HCT116 (cell line): ENCODE data around the gene PSMG1. TPM values are rescaled to one million over a fixed set of nuclear protein-coding genes. Genes with fewer than 3 reads are reported as not detected.

Source experiments
- ATAC-seq: fragments of 200-7000 bp; cut with Tn5 transposase; 2 replicates; pipeline ENCODE4 v1.9.1; 2020; ENCODE audit warnings: mild to moderate bottlenecking, moderate library complexity
- BruUV-seq: library from RNA; stranded (reverse); fragments of 400-500 nt; replicated peaks from 2 replicates; lab custom pipeline; 2021; lab: Mats Ljungman, UMichigan
- CTCF ChIA-PET: fragments of 300-600 bp; sonication (Branson Sonifier 250); formaldehyde crosslinking; loops from one replicate; lab custom pipeline; 2021; ENCODE audit warnings: antibody characterized with exemption; lab: Charles Lee
- POLR2A ChIA-PET: fragments of 300-600, 350-600 bp; sonication (Branson Sonifier 250); formaldehyde crosslinking; loops from one replicate; lab custom pipeline; 2021; ENCODE audit warnings: antibody characterized with exemption; lab: Charles Lee
- RAD21 ChIA-PET, 2 experiments: fragments of 300-600 bp; sonication (Branson Sonifier 250); formaldehyde crosslinking; loops; one replicate each; lab custom pipeline; 2023; ENCODE audit warnings: low total read pairs in 2 of 2; ENCODE audit not compliant: uncharacterized antibody in 2 of 2, unreplicated experiment in 2 of 2, low non-redundant PET in 1 of 2; lab: Charles Lee
- DNase-seq: peaks from one replicate; pipeline ENCODE4 v3.0.0-alpha.2; 2010; ENCODE audit warnings: low read depth, low spot score
- H2AFZ ChIP-seq: fragments of 200-600 bp; shearing (Covaris generic), sonication (generic); 2 replicates; pipeline ENCODE4 v1.6.1; 2017; ENCODE audit warnings: low read depth, mixed run types, mixed read lengths, antibody characterized with exemption, low read length; ENCODE audit not compliant: poor library complexity, severe bottlenecking
- H3K27ac ChIP-seq: 2 replicates; pipeline ENCODE4 v1.5.1; 2012; ENCODE audit warnings: low read depth, low read length
- H3K27me3 ChIP-seq: fragments of 200-600 bp; sonication (generic); 2 replicates; pipeline ENCODE4 v1.6.1; 2016; ENCODE audit warnings: mixed run types, low read length, mixed read lengths; ENCODE audit not compliant: insufficient read depth
- H3K36me3 ChIP-seq, 2 experiments: fragments of 200-500 bp in 1 of 2; fragments of 200-600 bp in 1 of 2; sonication (Bioruptor generic) in 1 of 2; sonication (generic) in 1 of 2; 2 replicates each; pipeline versions ENCODE4 v1.5.1 to v1.6.1; 2014 to 2016; ENCODE audit warnings: low read length in 2 of 2, inconsistent platforms in 1 of 2, mixed read lengths in 1 of 2, mixed run types in 1 of 2; ENCODE audit not compliant: insufficient read depth in 2 of 2, control insufficient read depth in 1 of 2
- H3K4me1 ChIP-seq, 2 experiments: fragments of 200-600 bp in 1 of 2; sonication (generic) in 1 of 2; 2 replicates each; pipeline versions ENCODE4 v1.5.1 to v1.6.1; 2012 to 2017; ENCODE audit warnings: low read length in 2 of 2, inconsistent platforms in 1 of 2, mild to moderate bottlenecking in 1 of 2, mixed read lengths in 1 of 2, mixed run types in 1 of 2, moderate library complexity in 1 of 2; ENCODE audit not compliant: insufficient read depth in 2 of 2, control insufficient read depth in 1 of 2
- H3K4me2 ChIP-seq: fragments of 200-600 bp; sonication (generic); 2 replicates; pipeline ENCODE4 v1.6.1; 2017; ENCODE audit warnings: mixed run types, low read length, mixed read lengths
- H3K4me3 ChIP-seq, 2 experiments: fragments of 200-600 bp in 1 of 2; sonication (generic) in 1 of 2; replicated peaks in 1 of 2; 2 replicates each; pipeline ENCODE4 v1.5.1; 2011 to 2016; ENCODE audit warnings: low read length in 2 of 2, control low read depth in 1 of 2, low read depth in 1 of 2, mild to moderate bottlenecking in 1 of 2, mixed read lengths in 1 of 2, mixed run types in 1 of 2
- H3K79me2 ChIP-seq: fragments of 200-600 bp; sonication (generic); 2 replicates; pipeline ENCODE4 v1.6.1; 2017; ENCODE audit warnings: mild to moderate bottlenecking, mixed run types, low read length, moderate library complexity, mixed read lengths; ENCODE audit not compliant: insufficient read depth
- H3K9ac ChIP-seq: fragments of 200-600 bp; sonication (generic); 2 replicates; pipeline ENCODE4 v1.6.1; 2016; ENCODE audit warnings: low read length, mixed read lengths
- H3K9me2 ChIP-seq: fragments of 200-600 bp; sonication (generic), shearing (Covaris generic); 2 replicates; pipeline ENCODE4 v1.6.1; 2017; ENCODE audit warnings: mixed run types, mild to moderate bottlenecking, moderate library complexity; ENCODE audit not compliant: insufficient read depth
- H3K9me3 ChIP-seq, 2 experiments: fragments of 200-500 bp in 1 of 2; fragments of 200-600 bp in 1 of 2; sonication (Bioruptor generic) in 1 of 2; sonication (generic) in 1 of 2; 2 replicates each; pipeline ENCODE4 v1.6.1; 2014 to 2017; ENCODE audit warnings: low read length in 2 of 2, mixed read lengths in 2 of 2, inconsistent platforms in 1 of 2, low read depth in 1 of 2, mild to moderate bottlenecking in 1 of 2, mixed run types in 1 of 2, moderate library complexity in 1 of 2; ENCODE audit not compliant: control insufficient read depth in 1 of 2, insufficient read depth in 1 of 2
- H4K20me1 ChIP-seq: fragments of 200-600 bp; sonication (generic), shearing (Covaris generic); 2 replicates; pipeline ENCODE4 v1.6.1; 2017; ENCODE audit warnings: mixed run types, mild to moderate bottlenecking, moderate library complexity; ENCODE audit not compliant: insufficient read depth
- CEBPB ChIP-seq: IDR thresholded peaks from 2 replicates; pipeline ENCODE4 v1.6.1; 2012; ENCODE audit warnings: low read depth
- EGR1 ChIP-seq: IDR thresholded peaks from 2 replicates; pipeline ENCODE4 v1.6.1; 2012; ENCODE audit warnings: low read depth
- EZH2 ChIP-seq: fragments of 200-600 bp; sonication (generic); IDR thresholded peaks from 2 replicates; pipeline ENCODE4 v1.6.1; 2017; ENCODE audit warnings: antibody characterized with exemption, mixed run types
- POLR2A ChIP-seq: IDR thresholded peaks from 2 replicates; pipeline ENCODE4 v1.7.0; 2011; ENCODE audit warnings: borderline replicate concordance; ENCODE audit not compliant: insufficient read depth, insufficient read length; ENCODE audit errors: extremely low read depth
- POLR2AphosphoS5 ChIP-seq: IDR thresholded peaks from 2 replicates; pipeline ENCODE4 v1.6.1; 2011; ENCODE audit warnings: mild to moderate bottlenecking, low read depth, low read length, moderate library complexity
- RAD21 ChIP-seq: IDR thresholded peaks from 2 replicates; pipeline ENCODE4 v1.6.1; 2012; ENCODE audit warnings: low read depth, mild to moderate bottlenecking
- SIN3A ChIP-seq: IDR thresholded peaks from 2 replicates; pipeline ENCODE4 v1.6.1; 2012; ENCODE audit warnings: low read depth
- SRF ChIP-seq: IDR thresholded peaks from 2 replicates; pipeline ENCODE4 v1.6.1; 2012; ENCODE audit warnings: low read depth
- TCF7L2 ChIP-seq: IDR thresholded peaks from 2 replicates; pipeline ENCODE4 v1.7.0; 2011; ENCODE audit warnings: borderline replicate concordance, inconsistent platforms; ENCODE audit not compliant: insufficient read depth, insufficient read length; ENCODE audit errors: extremely low read depth
- ZNF274 ChIP-seq: fragments of 200-500 bp; sonication (Bioruptor generic); IDR thresholded peaks from 2 replicates; pipeline ENCODE4 v1.6.1; 2014; ENCODE audit warnings: mild to moderate bottlenecking, low read depth, low read length, inconsistent platforms
- intact Hi-C: fragments of 100-400 bp; cut with micrococcal nuclease; formaldehyde crosslinking; loops from 2 replicates; pipeline ENCODE4 v1.10.0; 2022
- total RNA-seq: library from RNA; stranded (reverse); gene quantifications from one replicate; pipeline ENCODE4 v1.2.1, GENCODE V29; 2021; ENCODE audit not compliant: unreplicated experiment
- TF ChIP-seq, protein P1 (sequence below): IDR thresholded peaks from 2 replicates; pipeline ENCODE4 v1.6.1; 2011; ENCODE audit warnings: mild to moderate bottlenecking, low read length, moderate library complexity; ENCODE audit not compliant: insufficient replicate concordance; ENCODE audit errors: extremely low read depth
- TF ChIP-seq, protein P2 (sequence below): IDR thresholded peaks from 2 replicates; pipeline ENCODE4 v1.6.1; 2012
- TF ChIP-seq, protein P3 (sequence below), 3 experiments: fragments of 200-600 bp in 1 of 3; sonication (generic) in 1 of 3; IDR thresholded peaks in 2 of 3; conservative IDR thresholded peaks in 1 of 3; 2 replicates each; pipeline ENCODE4 v1.5.1; 2012 to 2017; ENCODE audit warnings: low read depth in 2 of 3, low read length in 2 of 3, antibody characterized with exemption in 1 of 3, borderline replicate concordance in 1 of 3, control low read depth in 1 of 3, mild to moderate bottlenecking in 1 of 3, mixed read lengths in 1 of 3, mixed run types in 1 of 3, moderate library complexity in 1 of 3; ENCODE audit not compliant: insufficient read depth in 1 of 3
- TF ChIP-seq, protein P4 (sequence below): IDR thresholded peaks from 2 replicates; pipeline ENCODE4 v1.6.1; 2012; ENCODE audit warnings: low read depth

Gene PSMG1
- total RNA-seq, 1 experiment from 2014 or later = 83.7 TPM

DNA sequence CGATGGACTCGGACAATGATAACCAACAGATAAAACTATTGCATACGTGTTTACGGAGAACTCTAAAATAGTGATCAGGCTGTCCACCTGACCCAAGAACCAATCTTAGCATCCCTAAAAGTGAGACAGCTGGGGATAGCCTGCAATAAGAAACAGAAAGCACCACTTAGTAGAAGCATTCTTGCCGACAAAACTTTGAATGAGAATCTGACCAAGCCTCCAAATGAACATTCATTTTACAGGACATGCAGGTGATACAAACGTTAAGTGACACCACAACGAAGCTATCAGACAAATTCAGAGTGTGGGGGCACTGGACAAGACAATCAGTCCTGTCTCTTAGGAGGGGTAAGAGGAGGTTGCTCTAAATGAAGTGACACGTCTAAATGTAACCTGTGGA, 1.2 kb downstream of the PSMG1 start (continued):
- TF ChIP-seq ZNF274 (no peak), RAD21 (no peak), POLR2AphosphoS5 (no peak), TCF7L2 (no peak)
- TF ChIP-seq, protein P1, sequence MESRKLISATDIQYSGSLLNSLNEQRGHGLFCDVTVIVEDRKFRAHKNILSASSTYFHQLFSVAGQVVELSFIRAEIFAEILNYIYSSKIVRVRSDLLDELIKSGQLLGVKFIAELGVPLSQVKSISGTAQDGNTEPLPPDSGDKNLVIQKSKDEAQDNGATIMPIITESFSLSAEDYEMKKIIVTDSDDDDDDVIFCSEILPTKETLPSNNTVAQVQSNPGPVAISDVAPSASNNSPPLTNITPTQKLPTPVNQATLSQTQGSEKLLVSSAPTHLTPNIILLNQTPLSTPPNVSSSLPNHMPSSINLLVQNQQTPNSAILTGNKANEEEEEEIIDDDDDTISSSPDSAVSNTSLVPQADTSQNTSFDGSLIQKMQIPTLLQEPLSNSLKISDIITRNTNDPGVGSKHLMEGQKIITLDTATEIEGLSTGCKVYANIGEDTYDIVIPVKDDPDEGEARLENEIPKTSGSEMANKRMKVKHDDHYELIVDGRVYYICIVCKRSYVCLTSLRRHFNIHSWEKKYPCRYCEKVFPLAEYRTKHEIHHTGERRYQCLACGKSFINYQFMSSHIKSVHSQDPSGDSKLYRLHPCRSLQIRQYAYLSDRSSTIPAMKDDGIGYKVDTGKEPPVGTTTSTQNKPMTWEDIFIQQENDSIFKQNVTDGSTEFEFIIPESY = no peak

DNA sequence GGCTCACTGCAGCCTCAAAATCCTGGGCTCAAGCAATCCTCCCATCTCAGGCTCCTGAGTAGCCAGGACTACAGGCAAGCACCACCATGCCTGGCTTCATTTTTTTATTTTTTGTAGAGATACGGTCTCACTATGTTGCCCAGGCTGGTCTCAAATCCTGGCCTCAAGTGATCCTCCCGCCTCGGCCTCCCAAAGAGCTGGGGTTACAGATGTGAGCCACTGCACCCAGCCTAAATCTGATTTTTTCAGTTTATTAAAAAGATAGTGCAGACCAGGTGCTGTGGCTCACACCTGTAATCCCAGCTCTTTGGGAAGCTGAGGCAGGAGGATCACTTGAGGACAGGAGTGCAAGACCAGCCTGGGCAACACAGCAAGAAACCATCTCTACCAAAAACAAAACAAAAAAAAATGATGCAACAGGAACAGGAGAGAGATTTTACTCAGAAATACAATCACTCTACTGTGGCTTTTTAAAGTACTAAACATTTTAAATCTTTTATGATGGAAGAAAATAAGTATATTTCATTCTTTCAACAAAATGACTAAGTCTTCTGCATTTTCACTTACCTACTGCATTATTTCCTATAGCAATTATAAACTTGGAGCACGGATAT, 1.9 kb downstream of the PSMG1 start:
- peak overlapping the region; percentile 88; the same call in 1 of the 2 replicates for H3K4me2 ChIP-seq
- ChIA-PET RAD21 (no interaction called here), POLR2A (no interaction called here), CTCF (no interaction called here)
- intact Hi-C loops = loop anchor here (10.0 kb wide), 2 partner anchors 263 to 453 kb away; partner anchors contain the start of gene LCA5L
- no peak overlapping the region for H2AFZ ChIP-seq
- peaks cover 68% of the 10 kb centered on the region for H3K79me2 ChIP-seq
- H3K36me3 ChIP-seq = peaks cover 9 to 28% of the 10 kb centered on the region in 2 experiments; a peak in 3 of 4 replicates
- ATAC-seq = no peak
- BruUV-seq = no TSS peak
- H3K9ac ChIP-seq = no peak overlapping the region
- peak overlapping the region in 1 of 2 experiments; percentile 80; a peak in 1 of 4 replicates for H3K4me3 ChIP-seq
- DNase-seq = no peak
- H3K27ac ChIP-seq = no peak overlapping the region
- no peaks in the 10 kb centered on the region for H3K27me3 ChIP-seq
- H3K9me3 ChIP-seq = no peaks in the 10 kb centered on the region
- peaks cover 4 to 15% of the 10 kb centered on the region in 2 experiments; a peak in 3 of 4 replicates for H3K4me1 ChIP-seq
- H3K9me2 ChIP-seq = no peaks in the 10 kb centered on the region
- H4K20me1 ChIP-seq = peaks cover 3% of the 10 kb centered on the region; the same call in 1 of the 2 replicates
- TF ChIP-seq, protein P2, sequence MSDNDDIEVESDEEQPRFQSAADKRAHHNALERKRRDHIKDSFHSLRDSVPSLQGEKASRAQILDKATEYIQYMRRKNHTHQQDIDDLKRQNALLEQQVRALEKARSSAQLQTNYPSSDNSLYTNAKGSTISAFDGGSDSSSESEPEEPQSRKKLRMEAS = no peak
- TF ChIP-seq CEBPB = no peak
- no peak for TF ChIP-seq SIN3A
- no peak for TF ChIP-seq TCF7L2
- no peak for TF ChIP-seq SRF
- TF ChIP-seq EZH2 = no peak
- TF ChIP-seq, protein P1 = no peak
- no peak for TF ChIP-seq EGR1
- TF ChIP-seq ZNF274 = no peak
- TF ChIP-seq, protein P3, sequence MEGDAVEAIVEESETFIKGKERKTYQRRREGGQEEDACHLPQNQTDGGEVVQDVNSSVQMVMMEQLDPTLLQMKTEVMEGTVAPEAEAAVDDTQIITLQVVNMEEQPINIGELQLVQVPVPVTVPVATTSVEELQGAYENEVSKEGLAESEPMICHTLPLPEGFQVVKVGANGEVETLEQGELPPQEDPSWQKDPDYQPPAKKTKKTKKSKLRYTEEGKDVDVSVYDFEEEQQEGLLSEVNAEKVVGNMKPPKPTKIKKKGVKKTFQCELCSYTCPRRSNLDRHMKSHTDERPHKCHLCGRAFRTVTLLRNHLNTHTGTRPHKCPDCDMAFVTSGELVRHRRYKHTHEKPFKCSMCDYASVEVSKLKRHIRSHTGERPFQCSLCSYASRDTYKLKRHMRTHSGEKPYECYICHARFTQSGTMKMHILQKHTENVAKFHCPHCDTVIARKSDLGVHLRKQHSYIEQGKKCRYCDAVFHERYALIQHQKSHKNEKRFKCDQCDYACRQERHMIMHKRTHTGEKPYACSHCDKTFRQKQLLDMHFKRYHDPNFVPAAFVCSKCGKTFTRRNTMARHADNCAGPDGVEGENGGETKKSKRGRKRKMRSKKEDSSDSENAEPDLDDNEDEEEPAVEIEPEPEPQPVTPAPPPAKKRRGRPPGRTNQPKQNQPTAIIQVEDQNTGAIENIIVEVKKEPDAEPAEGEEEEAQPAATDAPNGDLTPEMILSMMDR (IDR thresholded peaks at IDR 0.05 in 2 of 3, conservative IDR thresholded peaks at IDR 0.05 in 1 of 3; ENCODE audit: borderline replicate concordance in 1 of 3, insufficient read depth in 1 of 3, low read depth in 2 of 3, low read length in 2 of 3) = no peak
- TF ChIP-seq POLR2A = no peak
- TF ChIP-seq, protein P4, sequence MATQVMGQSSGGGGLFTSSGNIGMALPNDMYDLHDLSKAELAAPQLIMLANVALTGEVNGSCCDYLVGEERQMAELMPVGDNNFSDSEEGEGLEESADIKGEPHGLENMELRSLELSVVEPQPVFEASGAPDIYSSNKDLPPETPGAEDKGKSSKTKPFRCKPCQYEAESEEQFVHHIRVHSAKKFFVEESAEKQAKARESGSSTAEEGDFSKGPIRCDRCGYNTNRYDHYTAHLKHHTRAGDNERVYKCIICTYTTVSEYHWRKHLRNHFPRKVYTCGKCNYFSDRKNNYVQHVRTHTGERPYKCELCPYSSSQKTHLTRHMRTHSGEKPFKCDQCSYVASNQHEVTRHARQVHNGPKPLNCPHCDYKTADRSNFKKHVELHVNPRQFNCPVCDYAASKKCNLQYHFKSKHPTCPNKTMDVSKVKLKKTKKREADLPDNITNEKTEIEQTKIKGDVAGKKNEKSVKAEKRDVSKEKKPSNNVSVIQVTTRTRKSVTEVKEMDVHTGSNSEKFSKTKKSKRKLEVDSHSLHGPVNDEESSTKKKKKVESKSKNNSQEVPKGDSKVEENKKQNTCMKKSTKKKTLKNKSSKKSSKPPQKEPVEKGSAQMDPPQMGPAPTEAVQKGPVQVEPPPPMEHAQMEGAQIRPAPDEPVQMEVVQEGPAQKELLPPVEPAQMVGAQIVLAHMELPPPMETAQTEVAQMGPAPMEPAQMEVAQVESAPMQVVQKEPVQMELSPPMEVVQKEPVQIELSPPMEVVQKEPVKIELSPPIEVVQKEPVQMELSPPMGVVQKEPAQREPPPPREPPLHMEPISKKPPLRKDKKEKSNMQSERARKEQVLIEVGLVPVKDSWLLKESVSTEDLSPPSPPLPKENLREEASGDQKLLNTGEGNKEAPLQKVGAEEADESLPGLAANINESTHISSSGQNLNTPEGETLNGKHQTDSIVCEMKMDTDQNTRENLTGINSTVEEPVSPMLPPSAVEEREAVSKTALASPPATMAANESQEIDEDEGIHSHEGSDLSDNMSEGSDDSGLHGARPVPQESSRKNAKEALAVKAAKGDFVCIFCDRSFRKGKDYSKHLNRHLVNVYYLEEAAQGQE = no peak
